Cardiac muscle cell (in vitro differentiated cells and primary cell): ENCODE results near the gene CCDC144A. TPM values are rescaled to one million over a fixed set of nuclear protein-coding genes. Genes with fewer than 3 reads are reported as not detected.
"Not testable (repeated sequence)": the region's sequence is repeated elsewhere in the genome, so short reads cannot be mapped to it uniquely, and the experiment has no call there.

Experiments used
- DNase-seq, 2 donors: peaks; one replicate each; pipeline versions ENCODE4 v3.0.0 to v3.0.0-alpha.2; 2010 to 2017; ENCODE audit warnings: low read depth in 1 of 2, low spot score in 1 of 2
- H3K27ac ChIP-seq: fragments of 200-600 bp; sonication (generic); 2 replicates; pipeline ENCODE4 v1.5.1; 2016
- H3K27me3 ChIP-seq: fragments of 200-600 bp; sonication (generic); 2 replicates; pipeline ENCODE4 v1.6.0; 2016; ENCODE audit warnings: control low read depth
- H3K36me3 ChIP-seq: fragments of 200-600 bp; sonication (generic); 2 replicates; pipeline ENCODE4 v1.5.1; 2016; ENCODE audit warnings: control low read depth
- H3K4me1 ChIP-seq: fragments of 200-600 bp; sonication (generic); 2 replicates; pipeline ENCODE4 v1.8.1; 2017; ENCODE audit warnings: low read depth, mild to moderate bottlenecking, mixed run types
- H3K4me3 ChIP-seq: fragments of 200-600 bp; sonication (generic); 2 replicates; pipeline ENCODE4 v1.5.1; 2016; ENCODE audit warnings: mild to moderate bottlenecking
- H3K9me3 ChIP-seq: fragments of 200-600 bp; sonication (generic); 2 replicates; pipeline ENCODE4 v1.5.1; 2017; ENCODE audit warnings: low read depth, mild to moderate bottlenecking, control low read depth
- CTCF ChIP-seq: IDR thresholded peaks from 2 replicates; pipeline ENCODE4 v1.5.1; 2012; ENCODE audit warnings: low read depth, mild to moderate bottlenecking, low read length
- polyA plus RNA-seq: library from polyadenylated mRNA; unstranded; fragments of >200 nt; fragmentation: Nextera tagmentation; extraction: Ambion mirVana; gene quantifications from 2 replicates; pipeline ENCODE4 v1.2.1, GENCODE V29; 2016
- total RNA-seq: library from RNA; depleted of rRNA; stranded (reverse); fragments of >200 nt; gene quantifications from 2 replicates; pipeline ENCODE4 v1.2.3, GENCODE V29; 2016

The CCDC144A gene
- total and polyA plus RNA-seq, 2 experiments from 2014 or later: 0.15 to 0.24 TPM

- Histone ChIP-seq H3K36me3 (no peaks in the 10 kb centered on the region), H3K4me1 (no peaks in the 10 kb centered on the region), H3K27me3 (no peaks in the 10 kb centered on the region), H3K27ac (no peak overlapping the region), H3K4me3 (no peak overlapping the region), H3K9me3 (no peaks in the 10 kb centered on the region)
- DNase-seq: no peak
- TF ChIP-seq CTCF: no peak
These were observed 131.0 kb downstream of the CCDC144A start for GRCh38 chr17:16820979-16821543.

GRCh38 chr17:16822133-16822532 lies 132.1 kb downstream of the CCDC144A start:
- not testable (repeated sequence) for DNase-seq, H3K27ac ChIP-seq, H3K9me3 ChIP-seq, H3K36me3 ChIP-seq, H3K4me1 ChIP-seq, H3K4me3 ChIP-seq, H3K27me3 ChIP-seq

GRCh38 chr17:16823768-16824406 lies 133.8 kb downstream of the CCDC144A start:
- not testable (repeated sequence) for H3K36me3 ChIP-seq, H3K27me3 ChIP-seq, H3K4me1 ChIP-seq, H3K4me3 ChIP-seq, H3K27ac ChIP-seq, DNase-seq, H3K9me3 ChIP-seq

Other genes starting within 250 kb of the CCDC144A start
- 23.1 and 31.3 TPM in 2 replicates for gene LRRC75A, start 198.0 kb upstream of the CCDC144A start, total RNA-seq
- gene LRRC75A, start 198.0 kb upstream of the CCDC144A start, polyA plus RNA-seq: 9.0 and 9.1 TPM in 2 replicates
- 9.9 and 24.1 TPM in 2 replicates for gene ZNF287, start 121.0 kb upstream of the CCDC144A start, total RNA-seq
- 13.0 and 28.9 TPM in 2 replicates for gene ZNF287, start 121.0 kb upstream of the CCDC144A start, polyA plus RNA-seq
- gene ZNF624, start 36.4 kb upstream of the CCDC144A start, total RNA-seq: 3.3 and 6.9 TPM in 2 replicates
- gene ZNF624, start 36.4 kb upstream of the CCDC144A start, polyA plus RNA-seq: 2.5 and 3.9 TPM in 2 replicates